ENCODE measurements around the gene CBX1.
"Not testable (repeated sequence)": the region's sequence is repeated elsewhere in the genome, so short reads cannot be mapped to it uniquely, and the experiment has no call there.

DNA sequence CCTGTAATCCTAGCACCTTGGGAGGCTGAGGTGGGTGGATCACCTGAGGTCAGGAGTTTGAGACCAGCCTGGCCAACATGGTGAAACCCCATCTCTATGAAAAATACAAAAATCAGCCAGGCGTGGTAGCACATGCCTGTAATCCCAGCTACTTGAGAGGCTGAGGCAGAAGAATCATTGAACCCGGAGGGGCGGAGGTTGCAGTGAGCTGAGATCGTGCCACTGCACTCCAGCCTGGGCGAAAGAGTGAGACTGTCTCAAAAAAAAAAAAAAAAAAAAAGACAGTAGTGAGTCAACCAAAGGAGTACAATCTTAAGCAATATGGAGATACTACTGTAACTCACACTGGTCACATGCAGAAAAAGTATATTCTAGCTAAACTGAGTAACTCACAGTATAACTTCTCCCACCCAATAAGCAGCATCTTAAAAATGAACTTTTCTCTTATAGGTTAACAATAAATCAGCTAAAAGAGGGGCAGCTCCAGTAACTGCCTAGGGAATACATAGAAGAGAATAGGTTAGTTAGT is 27.6 kb downstream of the CBX1 start:
- TF ChIP-seq, protein P1, sequence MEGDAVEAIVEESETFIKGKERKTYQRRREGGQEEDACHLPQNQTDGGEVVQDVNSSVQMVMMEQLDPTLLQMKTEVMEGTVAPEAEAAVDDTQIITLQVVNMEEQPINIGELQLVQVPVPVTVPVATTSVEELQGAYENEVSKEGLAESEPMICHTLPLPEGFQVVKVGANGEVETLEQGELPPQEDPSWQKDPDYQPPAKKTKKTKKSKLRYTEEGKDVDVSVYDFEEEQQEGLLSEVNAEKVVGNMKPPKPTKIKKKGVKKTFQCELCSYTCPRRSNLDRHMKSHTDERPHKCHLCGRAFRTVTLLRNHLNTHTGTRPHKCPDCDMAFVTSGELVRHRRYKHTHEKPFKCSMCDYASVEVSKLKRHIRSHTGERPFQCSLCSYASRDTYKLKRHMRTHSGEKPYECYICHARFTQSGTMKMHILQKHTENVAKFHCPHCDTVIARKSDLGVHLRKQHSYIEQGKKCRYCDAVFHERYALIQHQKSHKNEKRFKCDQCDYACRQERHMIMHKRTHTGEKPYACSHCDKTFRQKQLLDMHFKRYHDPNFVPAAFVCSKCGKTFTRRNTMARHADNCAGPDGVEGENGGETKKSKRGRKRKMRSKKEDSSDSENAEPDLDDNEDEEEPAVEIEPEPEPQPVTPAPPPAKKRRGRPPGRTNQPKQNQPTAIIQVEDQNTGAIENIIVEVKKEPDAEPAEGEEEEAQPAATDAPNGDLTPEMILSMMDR (IDR thresholded peaks at IDR 0.05; ENCODE audit: low read depth, low read length, poor library complexity, severe bottlenecking): not testable (repeated sequence)
- not testable (repeated sequence) for TF ChIP-seq EZH2phosphoT487 (IDR thresholded peaks at IDR 0.05; ENCODE audit: borderline replicate concordance, low read length)

All from DOHH2 (cell line).